Heart right ventricle (tissue), 16 donors: ENCODE measurements around the gene STX18. TPM values are rescaled to one million over a fixed set of nuclear protein-coding genes. Genes with fewer than 3 reads are reported as not detected.

ENCODE experiments used
- ATAC-seq, 8 donors: fragments of 200-7000 bp; cut with Tn5 transposase; one replicate each; pipeline ENCODE4 v1.9.1; 2020; ENCODE audit warnings: mild to moderate bottlenecking in 8 of 8, moderate library complexity in 8 of 8, moderate number of reproducible peaks in 1 of 8
- DNase-seq, 2 donors: peaks; one replicate each; pipeline ENCODE4 v3.0.0-alpha.2; 2020
- H3K27ac ChIP-seq, 10 donors: fragments of 200-600 bp; sonication (generic) in 2 of 10; one replicate each; pipeline versions ENCODE4 v1.5.0 to v1.8.0; 2020 to 2022; ENCODE audit warnings: mild to moderate bottlenecking in 3 of 10
- H3K27me3 ChIP-seq, 7 donors: fragments of 200-600 bp; one replicate each; pipeline ENCODE4 v1.8.0; 2021 to 2022; ENCODE audit warnings: mild to moderate bottlenecking in 2 of 7
- H3K36me3 ChIP-seq, 9 donors: fragments of 200-600 bp; sonication (generic) in 1 of 9; one replicate each; pipeline versions ENCODE4 v1.5.0 to v1.8.0; 2020 to 2022; ENCODE audit warnings: mild to moderate bottlenecking in 2 of 9
- H3K4me1 ChIP-seq, 9 donors: fragments of 200-600 bp; sonication (generic) in 1 of 9; one replicate each; pipeline versions ENCODE4 v1.5.0 to v1.8.0; 2020 to 2022; ENCODE audit warnings: mild to moderate bottlenecking in 4 of 9
- H3K4me3 ChIP-seq, 10 donors: fragments of 200-600 bp; sonication (generic) in 2 of 10; one replicate each; pipeline versions ENCODE4 v1.5.0 to v1.8.0; 2020 to 2022; ENCODE audit warnings: mild to moderate bottlenecking in 7 of 10, moderate library complexity in 2 of 10
- H3K9me3 ChIP-seq, 11 donors: fragments of 200-600 bp in 10 of 11; sonication (generic) in 2 of 11; one replicate each; pipeline versions ENCODE4 v1.5.0 to v1.8.0; 2013 to 2022; ENCODE audit warnings: mild to moderate bottlenecking in 2 of 11, control low read depth in 1 of 11, moderate library complexity in 1 of 11
- CTCF ChIP-seq, 9 donors: fragments of 200-600 bp; sonication (generic) in 2 of 9; IDR thresholded peaks; one replicate each; pipeline versions ENCODE4 v1.5.0 to v1.8.0; 2021 to 2022; ENCODE audit warnings: antibody characterized with exemption in 9 of 9, mild to moderate bottlenecking in 5 of 9, moderate library complexity in 1 of 9
- WGBS, 2 donors: extraction: QIAGEN DNeasy Blood & Tissue Kit; methylation state at CpG; one replicate each; pipeline ENCODE4 v1.1.7; 2013; ENCODE audit warnings: inconsistent platforms in 1 of 2; 5-methylcytosine and 5-hydroxymethylcytosine counted together
- intact Hi-C, 10 donors: fragments of 100-400 bp; cut with DNase I; formaldehyde crosslinking; loops; one replicate each; pipeline versions ENCODE4 v1.11.1 to v1.14.2; 2022
- polyA plus RNA-seq, 2 donors: library from polyadenylated mRNA; stranded (reverse); fragments of 200-250 nt; gene quantifications; one replicate each; pipeline ENCODE4 v1.2.3, GENCODE V29; 2013
- total RNA-seq, 10 donors: library from RNA; stranded (reverse); fragmentation: NEBNext Ultra II Directional in 3 of 10; extraction: Animal tissue kit (Norgen Biotek cat#: 25700) in 3 of 10; gene quantifications; one replicate each; pipeline versions ENCODE4 v1.2.1 to v1.2.4, GENCODE V29; 2021 to 2023
- donor health status: Arrhythmogenic right ventricular cardiomyopathy.
- donor health status: ischemic (EF 13 %, LVEDD 7.1; RV severe dilation, severe dysfunction).
- donor health status: healthy with polysubstance abuse.
- donor health status: DM: no; HTN: yes; CAD: no.
- donor health status: DM: no; HTN: no; CAD: no.
- donor health status: ischemic (EF 25% LVEDD 6.9; RV normal size, moderate dysfunction).
- donor health status: ischemic (EF 25% LVEDD 5.7; RV mildly dilated, moderate dysfunction).
- donor health status: healthy.
- donor health status: DM: yes; HTN: yes; CAD: no.
- donor health status: Ischemic cardiomyopathy.
- donor health status: ischemic (EF 35%, LVEDD 5.7; RV mildly dilated, moderate dysfunction).
- donor health status: nonischemic (EF 11% LVEDD 7.7; RV severe dilation, severe dysfunction).
- donor health status: DM: yes; HTN: yes; CAD: no.
- donor health status: PGD.
- donor health status: ischemic (EF 29% LVEDD 5.4; RV normal size, mild dysfunction).
- donor health status: nonischemic (EF 23%, LVEDD 6.1; RV moderate dilation, normal function).

Gene STX18
- total and polyA plus RNA-seq, 12 donors = 13.5 to 24.5 (median 18.2) TPM

- WGBS, 2 donors = 95 to 98% methylated on average over 11 of the region's 11 CpGs
Measured at GRCh38 chr4:4421356-4421755, 120.5 kb downstream of the STX18 start.

GRCh38 chr4:4420421-4420820 lies 121.4 kb downstream of the STX18 start:
- intact Hi-C loops = loop anchor here in 1 of 10 donors (10.0 kb wide), 1 partner anchor 166 kb away; no protein-coding TSS in a partner anchor
- TF ChIP-seq CTCF (IDR thresholded peaks at IDR 0.05) = no peak
- WGBS, 2 donors = 96 to 97% methylated on average over 12 of the region's 12 CpGs
- Histone ChIP-seq H3K4me1 (no peaks in the 10 kb centered on the region), H3K4me3 (no peak overlapping the region), H3K36me3 (peaks cover 0 to 92% (median 32%) of the 10 kb centered on the region in 9 donors), H3K27ac (no peak overlapping the region), H3K9me3 (no peaks in the 10 kb centered on the region), H3K27me3 (no peaks in the 10 kb centered on the region)
- ATAC-seq = no peak
- no peak for DNase-seq

More at GRCh38 chr4:4421356-4421755, 120.5 kb downstream of the STX18 start:
- TF ChIP-seq CTCF (IDR thresholded peaks at IDR 0.05) = no peak
- ATAC-seq (no peak), DNase-seq (no peak)
- intact Hi-C loops = loop anchor here in 1 of 10 donors (10.0 kb wide), 1 partner anchor 167 kb away; no protein-coding TSS in a partner anchor
- H3K36me3 ChIP-seq = peaks cover 0 to 95% (median 32%) of the 10 kb centered on the region in 9 donors
- H3K27me3 ChIP-seq = no peaks in the 10 kb centered on the region
- H3K4me1 ChIP-seq = no peaks in the 10 kb centered on the region
- H3K4me3 ChIP-seq = no peak overlapping the region
- H3K9me3 ChIP-seq = no peaks in the 10 kb centered on the region
- no peak overlapping the region for H3K27ac ChIP-seq

GRCh38 chr4:4419896-4420295 lies 122.0 kb downstream of the STX18 start:
- Histone ChIP-seq H3K27me3 (no peaks in the 10 kb centered on the region), H3K9me3 (no peaks in the 10 kb centered on the region), H3K4me3 (no peak overlapping the region), H3K4me1 (no peaks in the 10 kb centered on the region), H3K36me3 (peaks cover 0 to 87% (median 32%) of the 10 kb centered on the region in 9 donors), H3K27ac (no peak overlapping the region)
- no peak for DNase-seq
- intact Hi-C loops = loop anchor here in 1 of 10 donors (10.0 kb wide), 1 partner anchor 165 kb away; no protein-coding TSS in a partner anchor
- TF ChIP-seq CTCF (IDR thresholded peaks at IDR 0.05) = no peak
- no peak for ATAC-seq
- 96% methylated on average over 12 of the region's 12 CpGs for WGBS, 2 donors

- TF ChIP-seq CTCF (IDR thresholded peaks at IDR 0.05) = no peak
- Histone ChIP-seq H3K9me3 (no peaks in the 10 kb centered on the region), H3K4me3 (no peak overlapping the region), H3K27me3 (no peaks in the 10 kb centered on the region), H3K27ac (no peak overlapping the region), H3K36me3 (peaks cover 0 to 76% (median 32%) of the 10 kb centered on the region in 9 donors), H3K4me1 (no peaks in the 10 kb centered on the region)
- WGBS, 2 donors = 89 to 90% methylated on average over 19 of the region's 19 CpGs
- DNase-seq (no peak), ATAC-seq (no peak)
- intact Hi-C loops = no loop called here
Measured at GRCh38 chr4:4418676-4419390, 123.0 kb downstream of the STX18 start.
